Peyer's patch (tissue), 4 donors: ENCODE results near the gene STX1A. TPM values are rescaled to one million over a fixed set of nuclear protein-coding genes. Genes with fewer than 3 reads are reported as not detected.

Experiments used
- DNase-seq, 3 donors: peaks; one replicate each; pipeline ENCODE4 v3.0.0-alpha.2; 2017 to 2019
- H3K27ac ChIP-seq, 4 donors: fragments of 200-600 bp; sonication (generic); one replicate each; pipeline ENCODE4 v1.5.1; 2016 to 2019
- H3K27me3 ChIP-seq, 2 donors: fragments of 200-600 bp; sonication (generic); one replicate each; pipeline ENCODE4 v1.5.1; 2019
- H3K36me3 ChIP-seq, 3 donors: fragments of 200-600 bp; sonication (generic); one replicate each; pipeline ENCODE4 v1.5.1; 2016 to 2019
- H3K4me1 ChIP-seq, 4 donors: fragments of 200-600 bp; sonication (generic); one replicate each; pipeline ENCODE4 v1.5.1; 2016 to 2019
- H3K4me3 ChIP-seq, 4 donors: fragments of 200-600 bp; sonication (generic); 1 replicate in 3 of 4; 2 replicates in 1 of 4; pipeline ENCODE4 v1.5.1; 2016 to 2019; ENCODE audit warnings: mild to moderate bottlenecking in 1 of 4
- H3K9me3 ChIP-seq, 4 donors: fragments of 200-600 bp; sonication (generic); one replicate each; pipeline ENCODE4 v1.5.1; 2016 to 2019; ENCODE audit warnings: mild to moderate bottlenecking in 1 of 4
- POLR2A ChIP-seq, 2 donors: fragments of 450-650 bp; IDR thresholded peaks; one replicate each; pipeline ENCODE4 v1.5.1; 2017; ENCODE audit warnings: antibody characterized with exemption in 2 of 2, mild to moderate bottlenecking in 2 of 2, moderate library complexity in 2 of 2
- total RNA-seq, 4 donors: library from RNA; depleted of rRNA; stranded (reverse); fragments of >200 nt; gene quantifications; one replicate each; pipeline ENCODE4 v1.1.0, GENCODE V29; 2016
- TF ChIP-seq, protein P1 (sequence below), 6 experiments: fragments of 450-650 bp in 4 of 6; fragments of 200-600 bp in 2 of 6; sonication (generic) in 1 of 6; IDR thresholded peaks; one replicate each; pipeline ENCODE4 v1.5.1; 2017 to 2019; ENCODE audit warnings: antibody characterized with exemption in 6 of 6, mild to moderate bottlenecking in 3 of 6, moderate library complexity in 1 of 6

STX1A gene
- total RNA-seq, 4 donors from 2014 or later = 5.6 to 27.3 (median 23.3) TPM

- DNase-seq = peak; percentile 80 to 98 (median 96)
- no peaks in the 10 kb centered on the region for H3K9me3 ChIP-seq
- H3K4me1 ChIP-seq = peaks cover 0 to 19% (median 5%) of the 10 kb centered on the region in 4 donors
- peak overlapping the region in 3 of 4 donors; percentile 82 to 95 (median 93) for H3K27ac ChIP-seq
- H3K36me3 ChIP-seq = no peaks in the 10 kb centered on the region
- H3K27me3 ChIP-seq = no peaks in the 10 kb centered on the region
- H3K4me3 ChIP-seq = peak overlapping the region in 2 of 4 donors; percentile 23 to 33
- TF ChIP-seq, protein P1, sequence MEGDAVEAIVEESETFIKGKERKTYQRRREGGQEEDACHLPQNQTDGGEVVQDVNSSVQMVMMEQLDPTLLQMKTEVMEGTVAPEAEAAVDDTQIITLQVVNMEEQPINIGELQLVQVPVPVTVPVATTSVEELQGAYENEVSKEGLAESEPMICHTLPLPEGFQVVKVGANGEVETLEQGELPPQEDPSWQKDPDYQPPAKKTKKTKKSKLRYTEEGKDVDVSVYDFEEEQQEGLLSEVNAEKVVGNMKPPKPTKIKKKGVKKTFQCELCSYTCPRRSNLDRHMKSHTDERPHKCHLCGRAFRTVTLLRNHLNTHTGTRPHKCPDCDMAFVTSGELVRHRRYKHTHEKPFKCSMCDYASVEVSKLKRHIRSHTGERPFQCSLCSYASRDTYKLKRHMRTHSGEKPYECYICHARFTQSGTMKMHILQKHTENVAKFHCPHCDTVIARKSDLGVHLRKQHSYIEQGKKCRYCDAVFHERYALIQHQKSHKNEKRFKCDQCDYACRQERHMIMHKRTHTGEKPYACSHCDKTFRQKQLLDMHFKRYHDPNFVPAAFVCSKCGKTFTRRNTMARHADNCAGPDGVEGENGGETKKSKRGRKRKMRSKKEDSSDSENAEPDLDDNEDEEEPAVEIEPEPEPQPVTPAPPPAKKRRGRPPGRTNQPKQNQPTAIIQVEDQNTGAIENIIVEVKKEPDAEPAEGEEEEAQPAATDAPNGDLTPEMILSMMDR (IDR thresholded peaks at IDR 0.05) = peak in 1 of 6 experiments; percentile 11
- TF ChIP-seq POLR2A (IDR thresholded peaks at IDR 0.05) = peak in 1 of 2 donors; percentile 71
Observed at GRCh38 chr7:73742753-73743641, 23.5 kb upstream of the STX1A start.

DNA sequence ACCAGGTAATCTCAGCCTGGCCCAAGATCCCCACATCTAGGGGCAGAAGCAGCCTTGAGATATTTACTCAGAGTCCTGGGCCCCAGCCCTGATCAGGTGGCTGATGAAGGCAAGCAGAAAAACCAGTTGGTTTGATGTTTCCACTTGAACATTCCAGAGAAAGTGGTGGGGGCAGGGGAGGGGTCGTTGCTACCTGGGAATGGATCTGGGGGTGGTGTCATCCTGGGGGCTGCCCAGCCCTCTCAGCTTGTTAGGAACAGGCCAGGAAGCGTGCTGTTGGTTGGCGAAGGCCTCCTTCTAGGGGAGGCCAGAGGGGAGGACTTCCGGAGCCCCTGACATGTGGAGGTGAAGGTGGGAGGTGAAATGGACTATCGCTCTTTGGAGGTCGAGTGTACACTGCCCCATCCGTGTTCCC is 22.9 kb upstream of the STX1A start:
- Histone ChIP-seq H3K27me3 (no peaks in the 10 kb centered on the region), H3K4me3 (peak overlapping the region in 2 of 4 donors; percentile 23 to 33), H3K27ac (peak overlapping the region in 3 of 4 donors; percentile 82 to 95 (median 93)), H3K9me3 (no peaks in the 10 kb centered on the region), H3K4me1 (peaks cover 0 to 25% (median 8%) of the 10 kb centered on the region in 4 donors), H3K36me3 (peaks cover 0 to 4% (median 0%) of the 10 kb centered on the region in 3 donors)
- no peak for DNase-seq
- no peak for TF ChIP-seq POLR2A (IDR thresholded peaks at IDR 0.05)
- TF ChIP-seq, protein P1 (IDR thresholded peaks at IDR 0.05) = peak in 1 of 6 experiments; percentile 16

DNA sequence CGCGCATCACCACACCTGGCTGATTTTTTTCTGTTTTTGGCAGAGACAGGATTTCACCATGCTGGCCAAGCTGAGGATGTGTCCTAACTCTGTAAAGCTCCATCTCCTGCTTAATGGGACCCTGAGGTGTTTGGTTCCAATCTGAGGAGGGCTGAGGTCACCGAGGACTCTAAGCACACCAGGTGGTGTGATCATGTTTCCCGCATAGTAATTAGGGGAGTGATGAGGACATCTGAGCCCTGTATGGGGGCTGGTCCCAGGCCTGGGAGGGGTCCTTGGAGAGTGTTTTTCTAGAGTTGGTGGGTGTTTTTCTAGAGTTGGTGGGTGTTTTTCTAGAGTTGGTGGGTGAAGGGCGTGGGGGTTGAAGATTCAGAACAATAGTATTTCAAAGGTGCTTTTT is 22.1 kb upstream of the STX1A start:
- TF ChIP-seq POLR2A (IDR thresholded peaks at IDR 0.05) = no peak
- TF ChIP-seq, protein P1 (IDR thresholded peaks at IDR 0.05) = no peak
- no peaks in the 10 kb centered on the region for H3K27me3 ChIP-seq
- DNase-seq = no peak
- H3K9me3 ChIP-seq = no peaks in the 10 kb centered on the region
- peaks cover 0 to 11% (median 0%) of the 10 kb centered on the region in 3 donors for H3K36me3 ChIP-seq
- H3K4me1 ChIP-seq = peaks cover 0 to 33% (median 8%) of the 10 kb centered on the region in 4 donors
- H3K27ac ChIP-seq = peak overlapping the region in 3 of 4 donors; percentile 82 to 95 (median 93)
- no peak overlapping the region for H3K4me3 ChIP-seq

GRCh38 chr7:73740771-73741170 is 21.3 kb upstream of the STX1A start:
- no peak for TF ChIP-seq POLR2A (IDR thresholded peaks at IDR 0.05)
- TF ChIP-seq, protein P1 (IDR thresholded peaks at IDR 0.05) = no peak
- Histone ChIP-seq H3K27ac (peak overlapping the region in 2 of 4 donors; percentile 40 to 53), H3K27me3 (no peaks in the 10 kb centered on the region), H3K9me3 (no peaks in the 10 kb centered on the region), H3K4me1 (peaks cover 0 to 35% (median 8%) of the 10 kb centered on the region in 4 donors), H3K36me3 (peaks cover 0 to 18% (median 0%) of the 10 kb centered on the region in 3 donors), H3K4me3 (no peak overlapping the region)
- DNase-seq = no peak

GRCh38 chr7:73740212-73740611 is 20.7 kb upstream of the STX1A start:
- DNase-seq = no peak
- H3K4me3 ChIP-seq = no peak overlapping the region
- peak overlapping the region in 3 of 4 donors; percentile 40 to 84 (median 53) for H3K27ac ChIP-seq
- no peaks in the 10 kb centered on the region for H3K27me3 ChIP-seq
- H3K36me3 ChIP-seq = peaks cover 0 to 23% (median 0%) of the 10 kb centered on the region in 3 donors
- H3K9me3 ChIP-seq = no peaks in the 10 kb centered on the region
- TF ChIP-seq, protein P1 (IDR thresholded peaks at IDR 0.05) = no peak
- TF ChIP-seq POLR2A (IDR thresholded peaks at IDR 0.05) = no peak
- peaks cover 0 to 35% (median 8%) of the 10 kb centered on the region in 4 donors for H3K4me1 ChIP-seq
